K562 (cell line): ENCODE measurements around the gene WDHD1. TPM values are rescaled to one million over a fixed set of nuclear protein-coding genes. Genes with fewer than 3 reads are reported as not detected.

Experiments used
- FOXJ3 ChIP-seq: sonication (generic); formaldehyde crosslinking; IDR thresholded peaks from 2 replicates; pipeline ENCODE4 v1.4.0; 2020; ENCODE audit warnings: mild to moderate bottlenecking, missing genetic modification reagents
- MGA ChIP-seq: fragments of 450-650 bp; IDR thresholded peaks from 2 replicates; pipeline ENCODE4 v1.6.1; 2016; ENCODE audit warnings: mild to moderate bottlenecking, moderate library complexity
- OTX1 ChIP-seq: fragments of 450-650 bp; formaldehyde crosslinking; IDR thresholded peaks from 2 replicates; pipeline ENCODE4 v1.4.0; 2022; ENCODE audit warnings: mild to moderate bottlenecking
- PHF8 ChIP-seq: fragments of 200-600 bp; sonication (generic); IDR thresholded peaks from 2 replicates; pipeline ENCODE4 v1.6.1; 2012; ENCODE audit warnings: mixed run types, mild to moderate bottlenecking, inconsistent platforms, low read length, moderate library complexity, borderline replicate concordance
- THRB ChIP-seq: fragments of 450-650 bp; formaldehyde crosslinking; conservative IDR thresholded peaks from 2 replicates; pipeline ENCODE4 v1.4.0; 2022; ENCODE audit warnings: mild to moderate bottlenecking, missing genetic modification characterization
- USF1 ChIP-seq: sonication (generic); formaldehyde crosslinking; IDR thresholded peaks from 2 replicates; pipeline ENCODE4 v1.9.0; 2022; ENCODE audit warnings: mild to moderate bottlenecking, missing genetic modification reagents
- polyA plus RNA-seq, 8 experiments: library from polyadenylated mRNA; depleted of rRNA in 4 of 8; stranded (reverse) in 5 of 8; unstranded in 3 of 8; fragments of >200 nt; fragmentation: Nextera tagmentation in 2 of 8; fragmentation: Illumina TruSeq in 1 of 8; extraction: Ambion mirVana in 2 of 8; extraction: Trizol in 1 of 8; gene quantifications; 2 replicates each; pipeline versions ENCODE4 v1.2.1 to v1.2.3, GENCODE V29; 2011 to 2014; ENCODE audit warnings: inconsistent platforms in 1 of 8, missing spikeins in 1 of 8
- total RNA-seq, 7 experiments: library from RNA; depleted of rRNA in 6 of 7; stranded (reverse); fragments of >200 nt in 6 of 7; fragmentation: Illumina TruSeq in 2 of 7; extraction: Trizol in 2 of 7; gene quantifications; 2 replicates each; pipeline versions ENCODE4 v1.2.1 to v1.2.3, GENCODE V29; 2011 to 2021; ENCODE audit warnings: low replicate concordance in 1 of 7
- TF ChIP-seq, protein P1 (sequence below): fragments of 200-800 bp; sonication (Bioruptor generic); IDR thresholded peaks from 2 replicates; pipeline ENCODE4 v1.6.1; 2016; ENCODE audit warnings: missing genetic modification characterization, missing compliant biosample characterization

The WDHD1 gene
- total and polyA plus RNA-seq, 9 of the 15 experiments (the other 6 are each of a cell fraction or from before 2014, with no cell fraction given) = 11.7 to 39.1 (median 30.0) TPM

- peak; percentile 73 for TF ChIP-seq MGA
- no peak for TF ChIP-seq THRB (CRISPR knock-in tag)
- TF ChIP-seq OTX1 = no peak
- TF ChIP-seq, protein P1, sequence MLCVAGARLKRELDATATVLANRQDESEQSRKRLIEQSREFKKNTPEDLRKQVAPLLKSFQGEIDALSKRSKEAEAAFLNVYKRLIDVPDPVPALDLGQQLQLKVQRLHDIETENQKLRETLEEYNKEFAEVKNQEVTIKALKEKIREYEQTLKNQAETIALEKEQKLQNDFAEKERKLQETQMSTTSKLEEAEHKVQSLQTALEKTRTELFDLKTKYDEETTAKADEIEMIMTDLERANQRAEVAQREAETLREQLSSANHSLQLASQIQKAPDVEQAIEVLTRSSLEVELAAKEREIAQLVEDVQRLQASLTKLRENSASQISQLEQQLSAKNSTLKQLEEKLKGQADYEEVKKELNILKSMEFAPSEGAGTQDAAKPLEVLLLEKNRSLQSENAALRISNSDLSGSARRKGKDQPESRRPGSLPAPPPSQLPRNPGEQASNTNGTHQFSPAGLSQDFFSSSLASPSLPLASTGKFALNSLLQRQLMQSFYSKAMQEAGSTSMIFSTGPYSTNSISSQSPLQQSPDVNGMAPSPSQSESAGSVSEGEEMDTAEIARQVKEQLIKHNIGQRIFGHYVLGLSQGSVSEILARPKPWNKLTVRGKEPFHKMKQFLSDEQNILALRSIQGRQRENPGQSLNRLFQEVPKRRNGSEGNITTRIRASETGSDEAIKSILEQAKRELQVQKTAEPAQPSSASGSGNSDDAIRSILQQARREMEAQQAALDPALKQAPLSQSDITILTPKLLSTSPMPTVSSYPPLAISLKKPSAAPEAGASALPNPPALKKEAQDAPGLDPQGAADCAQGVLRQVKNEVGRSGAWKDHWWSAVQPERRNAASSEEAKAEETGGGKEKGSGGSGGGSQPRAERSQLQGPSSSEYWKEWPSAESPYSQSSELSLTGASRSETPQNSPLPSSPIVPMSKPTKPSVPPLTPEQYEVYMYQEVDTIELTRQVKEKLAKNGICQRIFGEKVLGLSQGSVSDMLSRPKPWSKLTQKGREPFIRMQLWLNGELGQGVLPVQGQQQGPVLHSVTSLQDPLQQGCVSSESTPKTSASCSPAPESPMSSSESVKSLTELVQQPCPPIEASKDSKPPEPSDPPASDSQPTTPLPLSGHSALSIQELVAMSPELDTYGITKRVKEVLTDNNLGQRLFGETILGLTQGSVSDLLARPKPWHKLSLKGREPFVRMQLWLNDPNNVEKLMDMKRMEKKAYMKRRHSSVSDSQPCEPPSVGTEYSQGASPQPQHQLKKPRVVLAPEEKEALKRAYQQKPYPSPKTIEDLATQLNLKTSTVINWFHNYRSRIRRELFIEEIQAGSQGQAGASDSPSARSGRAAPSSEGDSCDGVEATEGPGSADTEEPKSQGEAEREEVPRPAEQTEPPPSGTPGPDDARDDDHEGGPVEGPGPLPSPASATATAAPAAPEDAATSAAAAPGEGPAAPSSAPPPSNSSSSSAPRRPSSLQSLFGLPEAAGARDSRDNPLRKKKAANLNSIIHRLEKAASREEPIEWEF = no peak
- TF ChIP-seq USF1 (CRISPR knock-in tag) = peak; percentile 57
- TF ChIP-seq FOXJ3 (CRISPR knock-in tag) = no peak
- TF ChIP-seq PHF8 = peak; percentile 88
These were observed at the start of gene WDHD1, which contains the start of gene SOCS4 (continued) for GRCh38 chr14:55026793-55027561.
